ENCODE results near the gene FAM171A1.
"Not testable (repeated sequence)": the region's sequence is repeated elsewhere in the genome, so short reads cannot be mapped to it uniquely, and the experiment has no call there.

FAM171A1 gene
- total RNA-seq, result 0 to 0.41 (median 0) reads per million in 18 experiments

DNA sequence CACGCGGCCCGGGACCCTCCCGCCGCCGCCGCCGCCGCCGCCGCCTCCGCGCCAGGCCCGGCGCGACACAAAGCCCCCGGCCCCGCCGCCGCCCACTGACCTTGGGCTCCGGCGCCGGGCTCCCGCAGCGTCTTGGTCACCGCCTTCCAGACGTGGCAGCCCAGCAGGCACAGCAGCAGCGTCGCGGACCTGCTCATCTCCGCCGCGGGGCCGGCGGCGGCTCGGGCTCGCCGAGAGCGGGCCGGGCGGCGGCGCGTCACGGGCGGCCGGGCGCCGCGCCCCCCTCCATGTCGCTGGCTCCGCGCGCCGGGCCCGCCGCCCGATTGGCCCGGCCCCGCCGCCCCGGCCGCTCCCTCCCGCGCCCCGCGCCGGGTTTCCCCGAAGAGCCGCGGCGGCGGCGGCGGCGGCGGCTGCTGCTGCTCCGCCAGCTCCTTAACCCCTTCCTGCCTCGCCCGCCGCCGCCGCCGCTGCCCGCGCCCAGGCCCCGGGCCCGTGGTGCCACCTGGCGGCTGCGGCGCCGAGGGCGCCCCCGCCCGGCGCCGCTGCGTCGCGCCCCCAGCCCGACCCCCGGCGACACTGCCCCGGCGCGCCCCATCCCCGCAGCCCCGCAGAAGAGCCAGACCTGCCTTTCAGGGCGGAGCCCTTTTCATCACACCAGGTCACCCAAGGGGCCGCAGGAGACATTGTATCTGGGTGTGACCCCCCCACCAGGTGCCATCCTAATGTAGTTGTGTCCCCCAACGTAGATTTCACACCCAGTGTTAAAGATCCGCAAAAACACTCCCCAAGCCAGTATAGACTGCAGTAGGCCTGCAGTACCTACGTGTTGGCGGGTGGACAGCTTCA, at the start of gene FAM171A1:
Gene FAM171A1, minus strand, starts transcription at position 434 of the 846 bp plus-strand sequence. Its CDS starts 237 bp downstream, at position 197.
- no peak for DNase-seq

DNA sequence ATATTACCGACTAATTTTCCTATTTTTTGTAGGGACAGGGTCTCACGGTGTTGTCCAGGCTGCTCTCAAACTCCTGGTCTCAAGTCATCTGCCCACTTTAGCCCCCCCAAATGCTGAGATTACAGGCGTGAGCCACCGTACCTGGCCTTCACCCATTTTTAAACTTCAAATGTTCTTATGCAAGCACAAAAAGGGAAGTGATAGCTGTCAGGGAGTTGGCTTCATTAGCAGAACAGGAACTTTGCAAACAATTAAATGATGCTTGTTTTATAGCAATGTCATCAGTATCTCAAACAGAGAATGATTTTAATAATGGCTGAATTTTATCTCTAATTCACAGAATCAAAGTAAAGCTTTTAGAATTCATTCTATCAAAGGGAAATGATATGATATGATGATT, 49.8 kb upstream of the FAM171A1 start:
- DNase-seq, result no peak

DNA sequence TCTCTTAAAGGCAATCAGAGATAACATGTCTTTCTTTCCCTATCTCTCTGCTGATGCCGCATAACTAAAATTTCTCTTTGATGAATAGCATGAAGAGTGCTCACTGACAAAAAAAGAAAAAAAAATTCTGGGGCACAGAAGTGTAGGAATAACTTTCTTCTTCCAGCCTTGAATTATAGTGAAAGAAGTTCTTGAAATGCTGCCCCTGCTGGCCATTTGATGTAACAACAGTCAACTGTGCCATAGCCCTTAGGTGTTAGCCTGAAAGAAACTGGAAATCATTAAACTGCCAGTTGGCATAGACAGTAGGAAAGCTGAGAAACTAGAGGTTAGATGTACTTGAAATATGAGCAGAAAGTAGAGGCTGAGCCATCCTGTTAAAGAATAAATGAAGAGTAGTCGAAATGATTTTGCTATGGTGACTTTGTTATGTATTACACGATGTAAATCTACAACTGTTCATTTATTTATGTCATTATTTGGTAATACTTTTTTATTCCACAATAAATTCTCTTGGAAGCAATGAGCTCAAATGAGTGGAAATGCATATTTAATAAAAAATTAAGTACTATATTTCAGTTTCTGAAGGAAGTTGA, 48.3 kb upstream of the FAM171A1 start:
- peak; percentile 27 to 34 for DNase-seq

DNA sequence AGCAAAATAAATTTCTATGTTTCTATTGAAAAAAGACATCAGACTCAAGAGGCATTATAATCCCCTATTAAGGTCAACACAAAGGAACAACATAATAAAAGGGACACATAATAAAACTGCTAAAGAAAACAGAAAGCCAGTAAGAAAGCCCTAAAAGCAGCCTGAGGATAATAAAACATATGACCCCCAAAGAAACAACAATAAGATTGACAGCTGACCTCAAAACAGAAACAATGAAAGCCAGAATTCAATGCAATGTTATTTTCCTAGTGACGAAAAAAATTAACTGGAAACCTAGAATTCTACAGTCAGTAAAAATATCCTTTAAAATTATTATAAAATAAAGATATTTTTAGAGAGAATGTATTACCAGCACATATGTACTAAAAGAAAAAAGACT, 44.9 kb upstream of the FAM171A1 start:
- DNase-seq, result no peak

DNA sequence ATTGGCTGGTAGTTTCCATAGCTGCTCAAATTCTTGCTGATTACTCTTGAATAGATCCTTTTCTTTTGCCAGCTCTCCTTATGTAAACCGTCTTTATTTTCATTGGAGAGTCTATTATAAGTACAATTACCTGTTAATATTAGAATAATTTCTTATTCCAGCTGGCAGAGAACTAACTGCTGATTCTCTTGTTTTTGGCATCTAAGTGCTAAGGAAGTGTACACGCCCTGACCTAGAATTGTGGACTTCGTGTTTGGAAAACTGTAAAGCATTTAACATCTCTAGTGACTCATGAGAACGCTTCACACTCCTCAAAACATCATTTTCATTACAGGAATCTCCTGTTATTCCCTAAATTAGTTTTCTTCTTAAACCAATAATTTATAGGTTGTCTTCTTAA, 39.9 kb upstream of the FAM171A1 start:
- DNase-seq, result no peak

DNA sequence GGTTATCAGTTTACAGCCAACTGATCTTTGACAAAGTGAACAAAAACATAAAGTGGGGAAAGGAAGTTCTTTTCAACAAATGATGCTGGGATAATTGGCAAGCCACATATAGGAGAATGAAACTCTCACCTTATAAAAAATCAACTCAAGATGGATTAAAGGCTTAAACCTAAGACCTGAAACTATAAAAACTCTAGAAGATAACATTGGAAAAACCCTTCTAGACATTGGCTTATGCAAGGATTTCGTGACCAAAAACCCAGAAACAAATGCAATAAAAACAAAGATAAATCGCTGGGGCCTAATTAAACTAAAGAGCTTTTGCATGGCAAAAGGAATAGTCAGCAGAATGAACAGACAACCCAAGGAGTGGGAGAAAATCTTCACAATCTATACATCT, 38.3 kb upstream of the FAM171A1 start:
- not testable (repeated sequence) for DNase-seq

DNA sequence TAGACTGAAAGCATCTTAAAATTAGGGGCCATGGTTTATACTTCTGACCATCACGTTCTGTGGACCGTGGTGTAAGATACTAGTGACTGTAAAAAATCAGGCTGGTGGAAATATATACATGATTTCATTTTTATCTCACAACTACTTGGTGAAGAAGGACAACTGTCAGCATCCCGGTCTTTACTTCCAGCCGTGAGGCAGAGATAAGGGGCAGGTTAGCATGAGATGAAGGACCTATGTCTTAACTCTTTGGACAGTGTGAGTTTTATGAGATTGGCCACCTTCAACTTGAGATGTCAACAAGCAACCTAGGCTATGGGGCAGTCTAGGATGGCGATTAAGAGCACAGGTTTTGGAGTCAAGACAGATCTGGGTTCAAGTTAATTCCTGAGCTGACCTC, 37.5 kb upstream of the FAM171A1 start:
- no peak for DNase-seq

DNA sequence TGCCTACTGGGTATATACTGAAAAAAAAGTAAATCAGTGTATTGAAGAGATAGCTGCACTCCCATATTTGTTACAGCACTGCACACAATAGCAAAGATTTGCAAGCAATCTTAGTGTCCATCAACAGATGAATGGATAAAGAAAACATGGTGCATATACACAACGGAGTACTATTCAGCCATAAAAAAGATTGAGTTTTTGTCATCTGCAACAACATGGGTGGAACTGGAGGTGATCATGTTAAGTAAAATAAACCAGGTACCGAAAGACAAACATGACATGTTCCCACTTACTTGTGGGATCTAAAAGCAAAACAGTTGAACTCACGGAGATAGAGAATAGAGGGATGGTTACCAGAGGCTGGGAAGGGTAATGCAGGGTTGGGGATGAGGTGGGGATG, 34.2 kb upstream of the FAM171A1 start:
- DNase-seq, result no peak

DNA sequence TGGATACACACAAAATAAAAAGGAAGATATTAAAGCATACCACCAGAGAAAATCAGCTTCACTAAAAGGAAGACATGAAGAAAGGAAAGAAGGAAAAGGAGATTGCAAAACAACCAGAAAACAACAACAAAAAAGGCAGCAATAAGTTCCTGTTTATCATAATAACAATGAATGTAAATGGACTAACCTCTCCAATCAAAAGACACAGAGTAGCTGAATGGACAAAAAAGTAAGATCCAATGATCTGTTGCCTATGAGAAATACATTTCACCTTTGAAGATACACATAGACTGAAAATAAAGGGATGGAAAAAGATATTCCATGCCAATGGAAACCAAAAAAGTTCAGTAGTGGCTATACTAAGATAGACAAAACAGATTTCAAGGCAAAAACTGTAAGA, 30.3 kb upstream of the FAM171A1 start:
- DNase-seq, result no peak

DNA sequence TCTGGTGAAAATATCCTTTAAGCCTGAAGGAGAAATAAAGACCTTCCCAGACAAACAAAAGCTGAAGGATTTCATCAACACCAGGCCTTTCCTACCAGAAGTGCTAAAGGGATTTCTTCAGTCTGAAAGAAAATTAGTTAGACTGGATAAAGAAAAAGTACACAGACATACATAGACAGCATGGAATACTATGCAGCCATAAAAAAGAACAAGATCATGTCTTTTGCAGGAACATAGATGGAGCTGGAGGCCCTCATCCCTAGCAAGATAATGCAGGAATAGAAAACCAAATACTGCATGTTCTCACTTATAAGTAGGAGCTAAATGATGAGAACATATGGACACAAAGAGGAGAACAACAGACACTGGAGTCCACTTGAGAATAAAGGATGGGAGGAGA, 29.4 kb upstream of the FAM171A1 start:
- not testable (repeated sequence) for DNase-seq

DNA sequence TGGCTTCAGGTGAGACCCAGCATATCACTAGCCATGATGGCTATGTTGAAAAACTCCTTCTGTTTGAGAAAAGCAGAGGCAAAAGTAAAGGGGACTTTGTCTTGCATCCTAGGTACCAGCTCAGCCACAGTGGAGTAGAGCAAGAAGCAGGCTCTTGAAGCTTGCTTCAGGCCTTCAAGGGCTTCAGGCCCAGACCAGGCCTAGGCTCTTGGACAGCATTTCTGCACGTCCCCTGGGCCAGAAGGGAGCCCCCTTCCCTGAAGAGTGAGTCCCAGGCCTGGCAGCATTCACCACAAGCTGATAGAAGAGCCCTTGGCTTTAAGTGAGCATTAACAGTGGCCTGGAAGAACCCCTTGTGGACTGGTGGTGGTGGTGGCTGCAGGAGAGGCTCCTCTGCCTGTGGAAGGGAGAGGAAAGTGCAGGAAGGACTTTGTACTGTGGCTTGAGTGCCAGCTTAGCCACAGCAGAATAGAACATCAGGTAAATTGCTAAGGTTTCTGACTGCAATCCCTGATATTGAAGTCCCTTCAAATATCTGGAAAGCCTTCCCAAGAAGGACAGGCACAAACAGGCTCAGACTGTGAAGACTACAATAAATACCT, 28.1 kb upstream of the FAM171A1 start:
- DNase-seq, result no peak

DNA sequence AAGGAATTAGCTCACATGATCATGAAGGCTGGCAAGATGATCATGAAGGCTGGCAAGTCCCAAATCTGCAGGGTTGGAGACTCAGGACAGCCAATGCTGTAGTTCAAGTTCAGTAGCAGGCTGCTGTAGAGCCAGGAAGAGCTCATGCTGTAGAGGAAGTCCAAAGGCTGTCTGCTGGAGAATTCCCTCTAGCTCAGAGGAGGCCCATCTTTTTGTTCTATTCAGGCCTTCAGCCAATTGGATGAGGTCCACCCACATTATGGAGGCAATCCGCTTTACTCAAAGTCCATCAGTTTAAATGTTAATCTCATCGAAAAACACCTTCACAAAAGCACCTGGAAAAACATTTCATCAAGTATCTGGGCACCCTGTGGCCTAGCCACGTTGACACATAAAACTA, 24.8 kb upstream of the FAM171A1 start:
- DNase-seq, result no peak

DNA sequence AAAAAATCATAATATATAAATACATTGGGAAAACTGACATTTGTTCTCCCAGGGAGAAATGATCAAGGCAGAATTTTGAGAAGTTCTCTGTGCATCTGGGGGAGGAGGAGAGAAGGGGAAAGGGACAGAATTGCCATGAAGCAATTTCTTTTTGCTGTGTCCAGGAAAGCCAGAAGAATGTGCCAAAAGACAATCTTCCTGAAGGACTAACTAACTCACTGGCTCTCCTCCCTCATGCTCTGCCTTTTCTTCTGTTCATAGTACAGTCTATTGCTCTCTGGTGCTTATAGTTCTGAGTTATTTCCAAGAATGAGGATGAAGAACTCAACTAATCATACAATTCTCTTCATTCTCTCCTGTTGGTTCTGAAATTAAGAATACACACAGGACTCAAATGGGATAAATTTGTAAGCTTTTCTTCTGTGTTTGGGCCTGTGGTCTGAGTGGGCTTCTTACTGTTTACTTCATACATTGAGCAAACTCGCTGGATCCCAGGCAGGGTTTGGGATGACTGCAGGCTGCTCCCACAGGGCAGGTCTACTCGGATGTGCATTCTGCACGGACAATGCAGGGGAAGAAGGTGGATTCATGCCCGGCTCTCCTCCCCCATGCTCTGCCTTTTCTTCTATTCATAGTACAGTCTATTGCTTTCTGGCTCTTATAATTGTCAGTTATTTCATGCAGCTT, 22.2 kb upstream of the FAM171A1 start:
- DNase-seq, result no peak

DNA sequence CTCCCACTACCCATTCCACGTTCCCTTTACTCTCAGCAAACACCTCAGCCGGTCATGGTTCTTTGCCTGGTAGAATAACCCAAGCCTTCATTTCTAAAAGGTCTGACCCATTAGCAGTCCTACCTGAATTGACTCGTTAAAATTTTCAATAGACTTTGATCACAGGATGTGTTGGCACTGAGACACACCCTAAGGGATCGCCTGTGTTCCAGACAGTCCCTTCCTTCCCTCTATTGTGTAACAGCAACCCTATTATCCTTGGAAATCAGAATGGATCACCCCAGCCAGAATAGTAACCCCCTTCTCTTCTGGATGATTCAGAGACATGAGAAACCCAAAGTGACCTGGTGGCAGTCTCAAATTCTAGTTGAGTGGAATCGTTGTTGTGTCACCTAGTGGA, 20.4 kb upstream of the FAM171A1 start:
- DNase-seq, result no peak

DNA sequence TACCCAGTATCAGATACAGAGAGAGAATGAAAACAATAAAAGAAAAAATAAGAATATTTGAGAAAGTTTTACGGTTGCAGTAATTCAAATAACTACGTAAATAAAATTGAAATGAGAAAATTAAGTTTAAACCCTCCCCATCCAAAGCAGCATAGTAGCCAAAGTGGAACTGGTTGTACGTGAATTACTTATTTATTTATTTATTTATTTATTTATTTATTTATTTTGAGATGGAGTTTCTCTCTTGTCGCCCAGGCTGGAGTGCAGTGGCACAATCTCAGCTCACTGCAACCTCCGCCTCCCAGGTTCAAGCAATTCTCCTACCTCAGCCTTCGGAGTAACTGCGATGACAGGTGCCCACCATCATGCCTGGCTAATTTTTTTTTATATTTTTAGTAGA, 17.1 kb upstream of the FAM171A1 start:
- not testable (repeated sequence) for DNase-seq

DNA sequence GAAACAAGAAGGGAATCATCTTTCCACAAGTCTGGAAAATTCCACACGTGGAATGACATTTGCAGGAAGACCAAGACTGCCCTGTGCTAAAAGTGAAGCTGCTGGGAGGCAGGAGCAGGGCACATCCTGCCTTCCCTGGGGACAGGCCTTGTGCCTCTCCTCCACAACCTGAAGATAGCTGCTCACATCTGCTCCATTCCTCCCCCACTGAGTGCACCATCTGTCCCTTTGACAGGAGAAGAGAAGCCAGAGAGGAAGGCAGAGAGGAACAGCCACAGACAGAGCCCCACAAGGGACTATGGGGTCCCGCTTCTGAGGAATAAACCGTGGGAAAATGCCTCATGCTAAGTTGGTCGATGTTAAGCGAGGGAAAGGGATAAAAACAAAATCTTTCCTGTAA, 15.9 kb upstream of the FAM171A1 start:
- DNase-seq, result no peak

DNA sequence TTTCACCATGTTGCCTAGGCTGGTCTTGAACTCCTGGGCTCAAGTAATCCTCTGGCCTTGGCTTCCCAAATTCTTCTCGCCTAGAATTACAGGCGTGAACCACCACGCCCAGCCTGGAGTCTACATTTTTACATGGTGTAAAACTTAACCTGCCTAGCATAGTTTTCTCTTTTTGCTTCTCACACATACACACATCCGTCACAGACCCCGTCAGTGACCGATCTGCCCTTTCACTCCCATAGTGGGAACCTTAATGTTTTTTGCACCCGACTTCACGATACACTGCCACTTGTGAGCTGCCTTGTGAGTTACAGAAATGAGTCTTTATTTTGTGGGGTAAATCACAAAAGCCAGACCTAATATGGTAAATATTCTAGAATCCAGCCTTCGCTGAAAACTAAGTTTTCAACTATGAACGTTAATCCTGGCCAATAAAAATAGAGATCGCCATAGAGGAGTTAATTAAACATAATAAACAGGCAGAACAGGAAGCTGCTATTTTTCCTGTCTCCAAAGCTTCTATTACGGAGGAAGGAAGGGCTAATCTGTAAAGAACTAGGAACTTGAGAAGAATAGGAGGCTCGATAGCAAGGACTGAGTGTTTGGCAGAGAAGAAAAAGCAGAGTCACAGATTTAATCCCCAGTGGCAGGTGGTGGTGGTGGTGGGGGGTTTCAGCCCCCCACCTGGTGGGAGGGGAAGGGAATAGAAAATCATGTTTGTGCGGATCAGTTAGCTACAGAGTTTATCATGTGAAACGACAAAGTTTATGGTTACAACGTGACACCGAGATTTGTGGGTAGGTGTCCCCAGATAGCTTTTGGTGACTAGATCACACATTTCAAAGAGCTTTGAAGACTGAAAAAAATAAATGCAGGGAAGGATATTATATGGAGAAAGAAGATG, 14.7 kb upstream of the FAM171A1 start:
- no peak for DNase-seq

DNA sequence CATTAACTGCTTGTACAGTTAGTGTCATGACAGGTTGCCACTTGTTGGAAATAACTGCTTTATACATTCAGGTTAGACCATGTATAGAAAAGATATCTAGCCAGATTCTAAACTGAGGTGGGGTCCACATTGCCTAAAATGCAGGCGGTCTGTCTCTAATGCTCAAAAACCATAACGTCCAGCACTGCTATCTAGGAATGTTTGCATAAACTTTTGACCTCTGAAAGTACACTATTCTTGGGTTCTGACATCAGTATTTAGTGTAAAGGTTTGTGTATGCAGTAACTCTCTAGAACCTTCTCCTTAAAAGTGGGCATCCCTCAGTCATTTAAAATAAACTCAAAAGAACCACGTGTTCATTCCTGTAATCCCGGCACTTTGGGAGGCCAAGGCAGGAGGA, 10.3 kb upstream of the FAM171A1 start:
- DNase-seq, result no peak

DNA sequence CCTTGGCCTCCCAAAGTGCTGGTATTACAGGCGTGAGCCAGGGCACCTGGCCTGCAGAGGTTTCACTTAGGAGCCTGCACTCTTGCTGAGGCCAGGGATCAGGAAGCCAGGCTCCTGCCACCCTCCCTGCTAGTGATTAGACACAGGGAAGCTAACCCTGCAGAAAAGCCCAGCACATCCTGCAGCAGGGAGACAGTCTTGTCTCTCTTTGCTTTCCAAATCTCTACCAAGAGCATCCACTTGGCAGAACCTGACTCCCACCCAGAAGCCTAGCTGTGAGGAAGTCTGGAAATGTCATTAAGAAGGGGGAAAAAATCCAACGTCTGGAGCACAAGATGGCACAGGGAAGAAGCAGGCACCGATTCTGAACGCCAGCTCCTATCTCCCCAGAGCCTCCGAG, 8.0 kb upstream of the FAM171A1 start:
- no peak for DNase-seq

DNA sequence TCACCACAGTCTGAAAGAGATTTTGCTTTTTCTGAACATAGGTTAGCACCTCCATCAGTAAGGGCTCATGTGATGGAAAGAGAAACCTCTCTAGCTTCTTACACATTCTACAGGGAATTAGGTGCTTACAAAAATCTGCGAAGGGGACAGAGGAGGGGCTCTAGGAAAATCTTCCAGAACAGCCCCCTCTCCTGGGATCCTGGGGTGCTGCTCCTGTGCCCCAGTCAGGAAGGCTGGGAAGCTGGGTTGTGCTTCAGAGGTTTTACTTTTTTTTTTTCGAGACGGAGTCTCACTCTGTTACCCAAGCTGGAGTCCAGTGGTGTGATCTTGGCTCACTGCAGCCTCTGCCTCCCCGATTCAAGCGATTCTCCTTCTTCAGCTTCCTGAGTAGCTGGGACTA, 7.5 kb upstream of the FAM171A1 start:
- DNase-seq, result no peak

DNA sequence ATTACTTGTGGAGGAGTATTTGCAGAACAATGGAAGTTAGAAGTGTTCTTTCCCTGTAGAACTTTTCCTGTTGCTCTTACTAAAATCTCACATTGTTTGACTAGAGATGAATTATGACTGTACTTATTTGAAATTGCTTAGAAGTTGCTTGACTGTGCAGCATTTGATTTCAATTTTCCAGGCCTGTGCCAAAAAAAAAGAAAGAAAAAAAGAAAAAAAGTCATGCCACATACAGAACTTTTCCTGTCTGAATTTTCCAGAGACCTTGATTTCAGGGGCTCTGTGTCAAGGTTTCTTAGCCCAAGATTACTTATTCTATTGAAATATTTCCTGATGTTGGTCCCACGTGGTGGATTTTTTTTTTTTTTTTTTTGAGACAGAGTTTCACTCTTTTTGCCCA, 3.5 kb upstream of the FAM171A1 start:
- DNase-seq, result no peak

DNA sequence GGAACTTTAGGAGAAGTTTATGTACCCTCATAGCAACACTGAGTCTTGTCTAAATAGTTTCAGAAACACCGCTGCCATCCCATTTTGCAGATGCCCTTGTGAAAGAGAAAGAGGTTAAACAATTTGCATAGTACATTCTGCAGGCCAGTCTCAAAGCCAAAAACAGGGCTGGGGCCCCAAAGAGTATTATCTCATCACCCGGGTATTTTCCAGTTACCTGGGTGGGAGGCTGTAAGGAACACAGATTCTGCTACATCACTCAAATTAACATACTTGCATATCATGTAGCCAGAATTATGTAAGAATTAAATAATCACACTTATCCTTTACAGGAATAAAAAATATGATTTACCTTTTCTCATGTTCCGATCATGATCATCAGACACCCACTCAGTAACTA, 3.1 kb upstream of the FAM171A1 start:
- DNase-seq, result no peak

All from inflammatory macrophage (primary cell).